ENCODE results near the gene PLPP4.
A peak's percentile ranks its signal among the peaks of the same experiment; 100 is the strongest.

PLPP4 gene

GRCh38 chr10:120456143-120456625 is 843 bp upstream of the PLPP4 start:
- DNase-seq, result peak in 2 of 51 donors; percentile 25 to 27

- DNase-seq, result peak in 4 of 51 donors; percentile 8 to 36 (median 24)
These were observed 575 bp downstream of the PLPP4 start for GRCh38 chr10:120457431-120458172.

GRCh38 chr10:120458432-120458831 is 1.4 kb downstream of the PLPP4 start:
- DNase-seq, result peak in 6 of 51 donors; percentile 4 to 43 (median 12)

GRCh38 chr10:120459185-120459584 is 2.2 kb downstream of the PLPP4 start:
- DNase-seq, result peak in 12 of 51 donors; percentile 9 to 62 (median 28)

- DNase-seq, result no peak
These were observed 3.2 kb downstream of the PLPP4 start for GRCh38 chr10:120460186-120460585.

GRCh38 chr10:120460776-120461175 is 3.7 kb downstream of the PLPP4 start:
- DNase-seq, result no peak

GRCh38 chr10:120462018-120462682 is 5.1 kb downstream of the PLPP4 start:
- DNase-seq, result no peak

GRCh38 chr10:120465138-120465537 is 8.1 kb downstream of the PLPP4 start:
- no peak for DNase-seq

- no peak for DNase-seq
These were observed 9.0 kb downstream of the PLPP4 start for GRCh38 chr10:120466006-120466405.

GRCh38 chr10:120473593-120473992 is 16.6 kb downstream of the PLPP4 start:
- no peak for DNase-seq

- DNase-seq, result no peak
These were observed 17.9 kb downstream of the PLPP4 start for GRCh38 chr10:120474956-120475355.

GRCh38 chr10:120475844-120476791 is 19.1 kb downstream of the PLPP4 start:
- no peak for DNase-seq

GRCh38 chr10:120477021-120477742 is 20.2 kb downstream of the PLPP4 start:
- DNase-seq, result no peak

GRCh38 chr10:120477743-120478141 is 20.7 kb downstream of the PLPP4 start:
- no peak for DNase-seq

GRCh38 chr10:120478386-120478785 is 21.4 kb downstream of the PLPP4 start:
- no peak for DNase-seq

GRCh38 chr10:120479506-120479905 is 22.5 kb downstream of the PLPP4 start:
- DNase-seq, result no peak

- no peak for DNase-seq
These were observed 23.1 kb downstream of the PLPP4 start for GRCh38 chr10:120480065-120480600.

- DNase-seq, result no peak
These were observed 23.8 kb downstream of the PLPP4 start for GRCh38 chr10:120480848-120481247.

- DNase-seq, result no peak
These were observed 26.0 kb downstream of the PLPP4 start for GRCh38 chr10:120483006-120483405.

GRCh38 chr10:120483651-120484301 is 26.7 kb downstream of the PLPP4 start:
- DNase-seq, result no peak

Data from hypothalamus (tissue), 51 donors.